ENCODE results near the gene IL6ST.
"Not testable (repeated sequence)": the region's sequence is repeated elsewhere in the genome, so short reads cannot be mapped to it uniquely, and the experiment has no call there.

IL6ST gene

GRCh38 chr5:55994495-55994997, at the start of gene IL6ST:
TSS of gene IL6ST (minus strand) at chr5:55994963. CDS start at chr5:55976278, 18,685 bp downstream.
- no peak for TF ChIP-seq CTCF (IDR thresholded peaks at IDR 0.05; ENCODE audit: low read length)
- TF ChIP-seq EZH2 (IDR thresholded peaks at IDR 0.05; ENCODE audit: borderline replicate concordance, low read length): no peak
- Histone ChIP-seq H3K36me3 (ENCODE audit: insufficient read depth, low read length) (no peaks in the 10 kb centered on the region), H3K27ac (ENCODE audit: low read depth, low read length, poor library complexity, severe bottlenecking) (no peak within 1 kb of the TSS), H3K27me3 (ENCODE audit: insufficient read depth, low read length) (no peaks in the 10 kb centered on the region), H3K9me2 (ENCODE audit: low read depth, low read length) (no peaks in the 10 kb centered on the region), H3K9ac (ENCODE audit: low read length) (peak within 1 kb of the TSS; percentile 84), H2AFZ (ENCODE audit: low read length) (peak within 1 kb of the TSS; percentile 95), H3K4me3 (ENCODE audit: low read depth, low read length, poor library complexity, severe bottlenecking) (peak within 1 kb of the TSS; percentile 95), H4K20me1 (ENCODE audit: insufficient read depth, low read length) (no peaks in the 10 kb centered on the region), H3K9me3 (ENCODE audit: low read length) (no peaks in the 10 kb centered on the region), H3K79me2 (ENCODE audit: insufficient read depth, low read length) (no peaks in the 10 kb centered on the region), H3K4me2 (ENCODE audit: low read length) (peak within 1 kb of the TSS; percentile 100), H3K4me1 (ENCODE audit: insufficient read depth, low read length, severe bottlenecking) (peaks cover 20% of the 10 kb centered on the region), H3F3A (ENCODE audit: insufficient read depth, low read length) (no peaks in the 10 kb centered on the region)

- Histone ChIP-seq H3K27ac (ENCODE audit: low read depth, low read length, poor library complexity, severe bottlenecking) (no peak overlapping the region), H3K4me2 (ENCODE audit: low read length) (no peak overlapping the region), H2AFZ (ENCODE audit: low read length) (no peak overlapping the region), H3K9me2 (ENCODE audit: low read depth, low read length) (no peaks in the 10 kb centered on the region), H3K9me3 (ENCODE audit: low read length) (no peaks in the 10 kb centered on the region), H3K36me3 (ENCODE audit: insufficient read depth, low read length) (no peaks in the 10 kb centered on the region), H3K4me3 (ENCODE audit: low read depth, low read length, poor library complexity, severe bottlenecking) (no peak overlapping the region), H3K9ac (ENCODE audit: low read length) (no peak overlapping the region), H3K4me1 (ENCODE audit: insufficient read depth, low read length, severe bottlenecking) (no peaks in the 10 kb centered on the region), H4K20me1 (ENCODE audit: insufficient read depth, low read length) (no peaks in the 10 kb centered on the region), H3K27me3 (ENCODE audit: insufficient read depth, low read length) (no peaks in the 10 kb centered on the region), H3F3A (ENCODE audit: insufficient read depth, low read length) (no peaks in the 10 kb centered on the region), H3K79me2 (ENCODE audit: insufficient read depth, low read length) (no peaks in the 10 kb centered on the region)
- TF ChIP-seq CTCF (IDR thresholded peaks at IDR 0.05; ENCODE audit: low read length) (no peak), EZH2 (IDR thresholded peaks at IDR 0.05; ENCODE audit: borderline replicate concordance, low read length) (no peak)
Measured at GRCh38 chr5:56039985-56040384, 45.2 kb upstream of the IL6ST start.

- not testable (repeated sequence) for H3F3A ChIP-seq (ENCODE audit: insufficient read depth, low read length); H3K27ac ChIP-seq (ENCODE audit: low read depth, low read length, poor library complexity, severe bottlenecking); H3K9me2 ChIP-seq (ENCODE audit: low read depth, low read length); H2AFZ ChIP-seq (ENCODE audit: low read length); H3K9ac ChIP-seq (ENCODE audit: low read length); H3K9me3 ChIP-seq (ENCODE audit: low read length); H3K36me3 ChIP-seq (ENCODE audit: insufficient read depth, low read length); H3K4me2 ChIP-seq (ENCODE audit: low read length); H3K4me3 ChIP-seq (ENCODE audit: low read depth, low read length, poor library complexity, severe bottlenecking); H3K4me1 ChIP-seq (ENCODE audit: insufficient read depth, low read length, severe bottlenecking); H3K27me3 ChIP-seq (ENCODE audit: insufficient read depth, low read length); H4K20me1 ChIP-seq (ENCODE audit: insufficient read depth, low read length); H3K79me2 ChIP-seq (ENCODE audit: insufficient read depth, low read length)
Measured at GRCh38 chr5:56038206-56038605, 43.4 kb upstream of the IL6ST start.

GRCh38 chr5:56037531-56038010, 42.8 kb upstream of the IL6ST start:
- TF ChIP-seq CTCF (IDR thresholded peaks at IDR 0.05; ENCODE audit: low read length) (no peak), EZH2 (IDR thresholded peaks at IDR 0.05; ENCODE audit: borderline replicate concordance, low read length) (no peak)
- Histone ChIP-seq H3K4me1 (ENCODE audit: insufficient read depth, low read length, severe bottlenecking) (no peaks in the 10 kb centered on the region), H3K27me3 (ENCODE audit: insufficient read depth, low read length) (no peaks in the 10 kb centered on the region), H3K79me2 (ENCODE audit: insufficient read depth, low read length) (no peaks in the 10 kb centered on the region), H3K9me3 (ENCODE audit: low read length) (no peaks in the 10 kb centered on the region), H3K9ac (ENCODE audit: low read length) (no peak overlapping the region), H3K9me2 (ENCODE audit: low read depth, low read length) (no peaks in the 10 kb centered on the region), H2AFZ (ENCODE audit: low read length) (no peak overlapping the region), H3F3A (ENCODE audit: insufficient read depth, low read length) (no peaks in the 10 kb centered on the region), H3K4me3 (ENCODE audit: low read depth, low read length, poor library complexity, severe bottlenecking) (no peak overlapping the region), H3K4me2 (ENCODE audit: low read length) (no peak overlapping the region), H4K20me1 (ENCODE audit: insufficient read depth, low read length) (no peaks in the 10 kb centered on the region), H3K27ac (ENCODE audit: low read depth, low read length, poor library complexity, severe bottlenecking) (no peak overlapping the region), H3K36me3 (ENCODE audit: insufficient read depth, low read length) (no peaks in the 10 kb centered on the region)

- H3K4me2 ChIP-seq (ENCODE audit: low read length); H3K4me1 ChIP-seq (ENCODE audit: insufficient read depth, low read length, severe bottlenecking); H3F3A ChIP-seq (ENCODE audit: insufficient read depth, low read length); H4K20me1 ChIP-seq (ENCODE audit: insufficient read depth, low read length); H3K36me3 ChIP-seq (ENCODE audit: insufficient read depth, low read length); H3K4me3 ChIP-seq (ENCODE audit: low read depth, low read length, poor library complexity, severe bottlenecking); H2AFZ ChIP-seq (ENCODE audit: low read length); H3K27me3 ChIP-seq (ENCODE audit: insufficient read depth, low read length); H3K27ac ChIP-seq (ENCODE audit: low read depth, low read length, poor library complexity, severe bottlenecking); H3K79me2 ChIP-seq (ENCODE audit: insufficient read depth, low read length); H3K9me3 ChIP-seq (ENCODE audit: low read length); H3K9ac ChIP-seq (ENCODE audit: low read length); H3K9me2 ChIP-seq (ENCODE audit: low read depth, low read length): not testable (repeated sequence)
Measured at GRCh38 chr5:56035394-56035793, 40.6 kb upstream of the IL6ST start.
